Mesendoderm (in vitro differentiated cells): ENCODE measurements around the gene RAB33A.
A peak's percentile ranks its signal among the peaks of the same experiment; 100 is the strongest.

Source experiments
- DNase-seq: peaks from one replicate; pipeline ENCODE4 v3.0.0; 2013
- H2AK5ac ChIP-seq: 2 replicates; pipeline ENCODE4 v1.6.1; 2013; ENCODE audit warnings: low read length, inconsistent platforms
- H2BK120ac ChIP-seq: 2 replicates; pipeline ENCODE4 v1.6.1; 2013; ENCODE audit warnings: low read depth, mild to moderate bottlenecking, low read length, moderate library complexity, mixed read lengths
- H2BK15ac ChIP-seq: replicated peaks from 2 replicates; pipeline ENCODE4 v1.6.1; 2013; ENCODE audit warnings: low read depth, mild to moderate bottlenecking, moderate library complexity
- H2BK5ac ChIP-seq: 2 replicates; pipeline ENCODE4 v1.6.1; 2013; ENCODE audit warnings: low read length, inconsistent platforms
- H3K18ac ChIP-seq: 2 replicates; pipeline ENCODE4 v1.6.1; 2013; ENCODE audit warnings: mild to moderate bottlenecking, low read length, mixed read lengths
- H3K23ac ChIP-seq: one replicate; pipeline ENCODE4 v1.6.1; 2013; ENCODE audit warnings: low read length
- H3K27ac ChIP-seq: 2 replicates; pipeline ENCODE4 v1.5.1; 2013; ENCODE audit warnings: low read depth, mild to moderate bottlenecking, inconsistent platforms, low read length, moderate library complexity
- H3K27me3 ChIP-seq: 2 replicates; pipeline ENCODE4 v1.6.1; 2013; ENCODE audit warnings: low read length, control low read depth, mild to moderate bottlenecking, inconsistent platforms; ENCODE audit not compliant: insufficient read depth, poor library complexity
- H3K36me3 ChIP-seq: 2 replicates; pipeline ENCODE4 v1.6.1; 2013; ENCODE audit warnings: low read length, inconsistent platforms; ENCODE audit not compliant: control insufficient read depth, insufficient read depth
- H3K4ac ChIP-seq: one replicate; pipeline ENCODE4 v1.6.1; 2013; ENCODE audit warnings: low read depth, mild to moderate bottlenecking, low read length, moderate library complexity
- H3K4me1 ChIP-seq: 2 replicates; pipeline ENCODE4 v1.6.1; 2013; ENCODE audit warnings: low read depth, low read length, inconsistent platforms; ENCODE audit not compliant: control insufficient read depth
- H3K4me2 ChIP-seq: 2 replicates; pipeline ENCODE4 v1.6.1; 2013; ENCODE audit warnings: low read length
- H3K4me3 ChIP-seq: 2 replicates; pipeline ENCODE4 v1.5.1; 2013; ENCODE audit warnings: mild to moderate bottlenecking, low read length
- H3K56ac ChIP-seq: one replicate; pipeline ENCODE4 v1.6.1; 2013; ENCODE audit warnings: low read length
- H3K79me1 ChIP-seq: 2 replicates; pipeline ENCODE4 v1.6.1; 2013; ENCODE audit warnings: low read length, inconsistent platforms
- H3K79me2 ChIP-seq: 2 replicates; pipeline ENCODE4 v1.6.1; 2013; ENCODE audit warnings: mild to moderate bottlenecking, low read length; ENCODE audit not compliant: control insufficient read depth, insufficient read depth
- H3K9ac ChIP-seq: 2 replicates; pipeline ENCODE4 v1.6.1; 2013; ENCODE audit warnings: low read length, inconsistent platforms
- H4K5ac ChIP-seq: one replicate; pipeline ENCODE4 v1.6.1; 2013; ENCODE audit warnings: low read length
- H4K8ac ChIP-seq: one replicate; pipeline ENCODE4 v1.6.1; 2013; ENCODE audit warnings: low read depth, mild to moderate bottlenecking, control low read depth, low read length, moderate library complexity
- WGBS: extraction: QIAGEN DNeasy Blood & Tissue Kit; methylation state at CpG from one replicate; pipeline ENCODE4 v1.1.7; 2013; ENCODE audit warnings: low lambda C conversion rate, missing lambda C conversion rate; ENCODE audit not compliant: insufficient coverage; ENCODE audit errors: extremely low coverage; 5-methylcytosine and 5-hydroxymethylcytosine counted together

Gene RAB33A

GRCh38 chrX:130158311-130158710, 13.5 kb upstream of the RAB33A start:
- H2BK15ac ChIP-seq = no peak overlapping the region
- H3K79me1 ChIP-seq = no peaks in the 10 kb centered on the region
- no peak overlapping the region for H3K23ac ChIP-seq
- no peak overlapping the region for H3K56ac ChIP-seq
- no peak overlapping the region for H3K18ac ChIP-seq
- no peak overlapping the region for H3K9ac ChIP-seq
- no peak for DNase-seq
- H3K4ac ChIP-seq = no peak overlapping the region
- no peaks in the 10 kb centered on the region for H3K36me3 ChIP-seq
- H3K27me3 ChIP-seq = no peaks in the 10 kb centered on the region
- no peaks in the 10 kb centered on the region for H3K4me1 ChIP-seq
- H2AK5ac ChIP-seq = no peak overlapping the region
- no peaks in the 10 kb centered on the region for H3K79me2 ChIP-seq
- H3K4me2 ChIP-seq = no peak overlapping the region
- no CpG with 5 or more reads among the region's 2 CpGs for WGBS
- H3K27ac ChIP-seq = no peak overlapping the region
- no peak overlapping the region for H4K8ac ChIP-seq
- H2BK5ac ChIP-seq = no peak overlapping the region
- H2BK120ac ChIP-seq = no peak overlapping the region
- H3K4me3 ChIP-seq = no peak overlapping the region
- H4K5ac ChIP-seq = no peak overlapping the region

GRCh38 chrX:130159776-130160175, 12.0 kb upstream of the RAB33A start:
- Histone ChIP-seq H2BK120ac (no peak overlapping the region), H3K27me3 (no peaks in the 10 kb centered on the region), H2AK5ac (no peak overlapping the region), H4K8ac (no peak overlapping the region), H3K4ac (no peak overlapping the region), H3K4me1 (no peaks in the 10 kb centered on the region), H3K23ac (no peak overlapping the region), H3K56ac (no peak overlapping the region), H3K79me2 (no peaks in the 10 kb centered on the region), H3K9ac (no peak overlapping the region), H2BK15ac (no peak overlapping the region), H3K36me3 (no peaks in the 10 kb centered on the region), H4K5ac (no peak overlapping the region), H3K18ac (no peak overlapping the region), H2BK5ac (no peak overlapping the region), H3K27ac (no peak overlapping the region), H3K4me2 (no peak overlapping the region), H3K4me3 (no peak overlapping the region), H3K79me1 (no peaks in the 10 kb centered on the region)
- no peak for DNase-seq
- no CpG with 5 or more reads among the region's 4 CpGs for WGBS

DNA sequence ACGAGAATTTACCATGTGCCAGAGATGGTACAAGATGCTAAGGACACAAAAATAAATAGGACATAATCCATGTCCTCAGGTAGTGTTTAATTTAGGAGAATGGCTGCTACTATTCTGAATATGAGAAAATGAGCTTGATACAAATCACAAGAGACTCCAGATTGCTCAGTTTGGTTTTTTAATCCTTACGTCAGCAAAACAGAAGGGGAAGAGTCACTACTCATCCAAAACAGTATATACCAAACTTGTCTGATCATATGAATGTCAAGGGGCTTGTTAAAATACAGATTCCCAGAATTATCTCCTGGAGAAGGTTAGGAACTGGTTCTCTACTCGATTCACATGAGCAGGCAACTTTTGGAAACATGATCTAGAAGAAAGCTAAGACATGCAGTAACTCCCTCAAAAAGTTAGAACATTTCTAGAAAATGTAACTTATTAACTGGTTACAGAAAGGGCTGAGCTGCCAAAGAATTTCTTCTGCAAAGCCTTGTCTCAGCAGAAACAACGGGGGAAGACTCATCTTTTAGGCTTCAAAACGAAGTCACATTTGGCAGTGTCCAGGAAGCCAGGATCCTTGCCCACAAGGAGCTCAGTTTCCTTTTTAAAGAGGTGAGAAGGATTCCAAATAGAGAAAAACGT, 9.5 kb upstream of the RAB33A start:
- Histone ChIP-seq H3K79me2 (no peaks in the 10 kb centered on the region), H3K4me3 (no peak overlapping the region), H3K27me3 (no peaks in the 10 kb centered on the region), H2AK5ac (no peak overlapping the region), H3K18ac (no peak overlapping the region), H4K5ac (no peak overlapping the region), H2BK5ac (no peak overlapping the region), H3K79me1 (no peaks in the 10 kb centered on the region), H4K8ac (no peak overlapping the region), H2BK15ac (no peak overlapping the region), H3K36me3 (no peaks in the 10 kb centered on the region), H3K56ac (no peak overlapping the region), H3K23ac (no peak overlapping the region), H3K27ac (no peak overlapping the region), H3K4me2 (no peak overlapping the region), H3K4me1 (no peaks in the 10 kb centered on the region), H3K4ac (no peak overlapping the region), H3K9ac (no peak overlapping the region), H2BK120ac (no peak overlapping the region)
- no peak for DNase-seq
- no CpG with 5 or more reads among the region's 6 CpGs for WGBS

GRCh38 chrX:130163398-130163797, 8.4 kb upstream of the RAB33A start:
- DNase-seq = no peak
- no peak overlapping the region for H2BK5ac ChIP-seq
- H2AK5ac ChIP-seq = no peak overlapping the region
- H3K56ac ChIP-seq = no peak overlapping the region
- no peak overlapping the region for H4K8ac ChIP-seq
- H3K79me1 ChIP-seq = no peaks in the 10 kb centered on the region
- WGBS = no CpG with 5 or more reads among the region's 2 CpGs
- H4K5ac ChIP-seq = no peak overlapping the region
- no peaks in the 10 kb centered on the region for H3K4me1 ChIP-seq
- H3K36me3 ChIP-seq = no peaks in the 10 kb centered on the region
- no peak overlapping the region for H3K18ac ChIP-seq
- no peak overlapping the region for H3K4me2 ChIP-seq
- no peak overlapping the region for H3K4me3 ChIP-seq
- H3K79me2 ChIP-seq = no peaks in the 10 kb centered on the region
- H3K27me3 ChIP-seq = no peaks in the 10 kb centered on the region
- no peak overlapping the region for H3K27ac ChIP-seq
- no peak overlapping the region for H3K4ac ChIP-seq
- H3K9ac ChIP-seq = no peak overlapping the region
- H2BK120ac ChIP-seq = no peak overlapping the region
- H3K23ac ChIP-seq = no peak overlapping the region
- no peak overlapping the region for H2BK15ac ChIP-seq

DNA sequence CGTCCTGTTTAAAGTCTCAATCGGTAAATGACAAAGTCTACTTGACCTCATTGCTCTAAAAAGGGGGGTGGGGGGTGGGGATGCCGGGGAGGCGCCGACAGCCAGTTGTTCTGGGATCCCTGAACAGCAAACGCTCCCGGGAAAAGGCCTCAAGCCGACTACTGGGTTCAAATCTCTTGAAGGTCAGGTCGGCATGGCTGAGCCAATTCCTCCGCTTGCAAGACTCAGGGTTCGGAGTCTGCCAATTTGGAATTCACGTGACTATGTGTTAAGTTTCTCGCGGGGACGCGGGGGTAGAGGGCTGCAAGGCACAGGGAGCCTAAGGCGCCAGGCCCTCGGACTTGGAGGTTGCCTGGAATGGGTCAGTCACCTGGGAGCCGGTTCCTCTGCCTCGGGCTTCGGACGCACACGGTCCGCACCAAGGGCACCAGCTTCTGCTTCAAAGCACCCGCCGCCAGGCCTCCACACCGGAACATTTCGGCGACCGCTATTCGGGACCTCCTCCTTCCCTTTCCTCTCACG, 6.5 kb upstream of the RAB33A start:
- Histone ChIP-seq H3K79me1 (no peaks in the 10 kb centered on the region), H3K18ac (no peak overlapping the region), H3K4me1 (no peaks in the 10 kb centered on the region), H3K4ac (no peak overlapping the region), H4K5ac (no peak overlapping the region), H3K23ac (no peak overlapping the region), H3K56ac (peak overlapping the region; percentile 79), H2AK5ac (no peak overlapping the region), H2BK5ac (no peak overlapping the region), H4K8ac (no peak overlapping the region), H3K4me3 (peak overlapping the region; percentile 48), H3K36me3 (no peaks in the 10 kb centered on the region), H3K79me2 (no peaks in the 10 kb centered on the region), H3K27me3 (no peaks in the 10 kb centered on the region), H2BK120ac (no peak overlapping the region), H3K4me2 (peak overlapping the region; percentile 52), H3K27ac (no peak overlapping the region), H3K9ac (peak overlapping the region; percentile 85), H2BK15ac (no peak overlapping the region)
- no peak for DNase-seq
- no CpG with 5 or more reads among the region's 32 CpGs for WGBS
